Vagina (tissue), 2 donors: ENCODE measurements around the gene DSTYK. TPM values are rescaled to one million over a fixed set of nuclear protein-coding genes. Genes with fewer than 3 reads are reported as not detected.

Experiments used
- DNase-seq, 2 donors: peaks; one replicate each; pipeline ENCODE4 v3.0.0-alpha.2; 2017; ENCODE audit errors: extremely low spot score in 2 of 2
- H3K27ac ChIP-seq: fragments of 200-600 bp; sonication (generic); one replicate; pipeline ENCODE4 v1.5.1; 2019
- H3K27me3 ChIP-seq: fragments of 200-600 bp; sonication (generic); one replicate; pipeline ENCODE4 v1.5.1; 2019
- H3K36me3 ChIP-seq, 2 donors: fragments of 200-600 bp; sonication (generic); one replicate each; pipeline ENCODE4 v1.5.1; 2017 to 2019
- H3K4me1 ChIP-seq: fragments of 200-600 bp; sonication (generic); one replicate; pipeline ENCODE4 v1.5.1; 2019
- H3K4me3 ChIP-seq, 2 donors: fragments of 200-600 bp; sonication (generic); 1 replicate in 1 of 2; 2 replicates in 1 of 2; pipeline ENCODE4 v1.5.1; 2016 to 2019
- H3K9me3 ChIP-seq: fragments of 200-600 bp; sonication (generic); one replicate; pipeline ENCODE4 v1.5.1; 2019
- CTCF ChIP-seq, 3 experiments: fragments of 450-650 bp in 2 of 3; fragments of 200-600 bp in 1 of 3; sonication (generic) in 1 of 3; IDR thresholded peaks; one replicate each; pipeline ENCODE4 v1.5.1; 2017 to 2019; ENCODE audit warnings: antibody characterized with exemption in 3 of 3, mild to moderate bottlenecking in 2 of 3, moderate library complexity in 2 of 3
- POLR2A ChIP-seq, 2 donors: fragments of 450-650 bp; IDR thresholded peaks; one replicate each; pipeline ENCODE4 v1.6.1; 2017; ENCODE audit warnings: antibody characterized with exemption in 2 of 2, mild to moderate bottlenecking in 2 of 2, moderate library complexity in 2 of 2
- POLR2AphosphoS5 ChIP-seq, 2 donors: sonication (generic); formaldehyde crosslinking; IDR thresholded peaks; one replicate each; pipeline ENCODE4 v1.9.0; 2017; ENCODE audit warnings: antibody characterized with exemption in 2 of 2, mild to moderate bottlenecking in 2 of 2, low read depth in 1 of 2; ENCODE audit not compliant: insufficient read depth in 1 of 2
- intact Hi-C: fragments of 100-400 bp; cut with DNase I; formaldehyde crosslinking; loops from one replicate; pipeline ENCODE4 v1.15.1; 2023
- total RNA-seq: library from RNA; depleted of rRNA; stranded (reverse); fragments of >200 nt; gene quantifications from one replicate; pipeline ENCODE4 v1.2.3, GENCODE V29; 2016

DSTYK gene
- total RNA-seq, 1 donor from 2014 or later: 12.0 TPM

DNA sequence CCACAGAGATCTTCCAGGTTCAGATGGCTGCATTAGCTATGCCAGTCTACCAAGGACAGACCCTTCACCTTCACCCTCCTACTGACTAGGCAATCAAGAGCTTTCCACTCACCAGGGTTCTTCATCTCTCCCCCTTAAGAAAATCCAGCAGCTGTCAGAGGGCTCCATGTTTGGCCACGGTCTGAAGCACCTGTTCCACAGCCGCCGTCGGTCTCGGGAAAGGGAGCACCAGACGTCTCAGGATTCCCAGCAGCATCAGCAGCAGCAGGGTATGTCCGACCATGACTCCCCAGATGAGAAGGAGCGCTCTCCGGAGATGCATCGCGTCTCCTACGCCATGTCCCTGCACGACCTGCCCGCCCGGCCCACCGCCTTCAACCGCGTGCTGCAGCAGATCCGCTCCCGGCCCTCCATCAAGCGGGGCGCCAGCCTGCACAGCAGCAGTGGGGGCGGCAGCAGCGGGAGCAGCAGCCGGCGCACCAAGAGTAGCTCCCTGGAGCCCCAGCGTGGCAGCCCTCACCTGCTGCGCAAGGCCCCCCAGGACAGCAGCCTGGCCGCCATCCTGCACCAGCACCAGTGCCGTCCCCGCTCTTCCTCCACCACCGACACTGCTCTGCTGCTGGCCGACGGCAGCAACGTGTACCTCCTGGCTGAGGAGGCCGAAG, 30.0 kb upstream of the DSTYK start:
- Histone ChIP-seq H3K9me3 (no peaks in the 10 kb centered on the region), H3K4me3 (no peak overlapping the region), H3K27me3 (no peaks in the 10 kb centered on the region), H3K36me3 (no peaks in the 10 kb centered on the region), H3K4me1 (no peaks in the 10 kb centered on the region), H3K27ac (no peak overlapping the region)
- no peak for DNase-seq
- intact Hi-C loops: no loop called here
- TF ChIP-seq CTCF (IDR thresholded peaks at IDR 0.05) (no peak), POLR2A (IDR thresholded peaks at IDR 0.05) (no peak), POLR2AphosphoS5 (IDR thresholded peaks at IDR 0.05; ENCODE audit: insufficient read depth in 1 of 2, low read depth in 1 of 2) (no peak)

GRCh38 chr1:205240569-205240968, 29.1 kb upstream of the DSTYK start:
- Histone ChIP-seq H3K27ac (no peak overlapping the region), H3K4me3 (no peak overlapping the region), H3K4me1 (no peaks in the 10 kb centered on the region), H3K9me3 (no peaks in the 10 kb centered on the region), H3K36me3 (no peaks in the 10 kb centered on the region), H3K27me3 (no peaks in the 10 kb centered on the region)
- TF ChIP-seq POLR2A (IDR thresholded peaks at IDR 0.05): no peak
- TF ChIP-seq POLR2AphosphoS5 (IDR thresholded peaks at IDR 0.05; ENCODE audit: insufficient read depth in 1 of 2, low read depth in 1 of 2): no peak
- no peak for TF ChIP-seq CTCF (IDR thresholded peaks at IDR 0.05)
- intact Hi-C loops: no loop called here
- no peak for DNase-seq

DNA sequence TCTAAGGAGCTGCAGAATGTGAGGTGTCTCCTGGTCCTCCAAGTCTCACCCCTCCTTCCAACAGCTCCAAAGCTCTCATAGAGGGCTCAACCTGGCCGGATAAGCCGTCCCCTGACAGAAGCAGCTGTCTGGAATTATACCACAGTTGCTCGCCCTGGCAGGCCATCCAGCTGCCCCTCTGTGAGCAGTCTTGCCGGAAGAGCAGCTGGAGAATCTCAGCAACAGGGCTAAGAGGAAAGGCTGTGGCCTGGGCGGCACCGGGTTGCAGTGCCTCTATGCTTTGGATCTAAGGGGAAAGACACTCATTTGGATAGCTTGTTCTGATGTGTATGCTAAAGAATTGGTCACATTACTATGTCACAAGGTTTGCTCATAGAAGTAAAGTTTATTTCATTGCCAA, 28.6 kb upstream of the DSTYK start:
- TF ChIP-seq CTCF (IDR thresholded peaks at IDR 0.05): no peak
- TF ChIP-seq POLR2A (IDR thresholded peaks at IDR 0.05): no peak
- TF ChIP-seq POLR2AphosphoS5 (IDR thresholded peaks at IDR 0.05; ENCODE audit: insufficient read depth in 1 of 2, low read depth in 1 of 2): no peak
- intact Hi-C loops: no loop called here
- H3K4me3 ChIP-seq: no peak overlapping the region
- H3K36me3 ChIP-seq: no peaks in the 10 kb centered on the region
- no peak for DNase-seq
- no peaks in the 10 kb centered on the region for H3K27me3 ChIP-seq
- no peaks in the 10 kb centered on the region for H3K9me3 ChIP-seq
- no peak overlapping the region for H3K27ac ChIP-seq
- H3K4me1 ChIP-seq: no peaks in the 10 kb centered on the region

- intact Hi-C loops: no loop called here
Observed at GRCh38 chr1:205239078-205239477, 27.6 kb upstream of the DSTYK start.

More at GRCh38 chr1:205239078-205239477, 27.6 kb upstream of the DSTYK start:
- Histone ChIP-seq H3K9me3 (no peaks in the 10 kb centered on the region), H3K27ac (no peak overlapping the region), H3K4me3 (no peak overlapping the region), H3K36me3 (no peaks in the 10 kb centered on the region), H3K4me1 (no peaks in the 10 kb centered on the region), H3K27me3 (no peaks in the 10 kb centered on the region)
- TF ChIP-seq POLR2A (IDR thresholded peaks at IDR 0.05): no peak
- no peak for TF ChIP-seq POLR2AphosphoS5 (IDR thresholded peaks at IDR 0.05; ENCODE audit: insufficient read depth in 1 of 2, low read depth in 1 of 2)
- TF ChIP-seq CTCF (IDR thresholded peaks at IDR 0.05): no peak
- no peak for DNase-seq
